ENCODE results near the gene NOB1. TPM values are rescaled to one million over a fixed set of nuclear protein-coding genes. Genes with fewer than 3 reads are reported as not detected.

Gene NOB1
- total and polyA plus RNA-seq, 10 donors, result 35.1 to 48.8 (median 41.4) TPM

GRCh38 chr16:69698404-69698803, 56.3 kb downstream of the NOB1 start:
- 90 to 97% (median 91%) methylated on average over 3 of the region's 3 CpGs for WGBS, 5 donors
- H3K36me3 ChIP-seq, result peaks cover 6 to 89% (median 38%) of the 10 kb centered on the region in 6 donors

DNA sequence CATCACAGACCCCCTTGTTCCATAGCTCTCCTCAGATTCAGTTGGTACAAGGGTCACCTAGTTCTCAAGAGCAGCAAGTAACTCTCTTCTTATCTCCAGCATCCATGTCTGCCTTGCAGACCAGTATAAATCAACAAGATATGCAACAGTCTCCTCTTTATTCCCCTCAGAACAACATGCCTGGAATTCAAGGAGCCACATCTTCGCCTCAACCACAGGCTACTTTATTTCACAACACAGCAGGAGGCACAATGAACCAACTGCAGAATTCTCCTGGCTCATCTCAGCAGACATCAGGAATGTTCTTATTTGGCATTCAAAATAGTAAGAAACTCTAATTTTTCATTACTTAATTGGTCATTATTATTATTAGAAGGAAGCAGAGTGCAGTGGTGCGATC, 60.8 kb downstream of the NOB1 start:
- Histone ChIP-seq H3K27me3 (replicated peaks in 1 of 7) (no peaks in the 10 kb centered on the region), H3K36me3 (peaks cover 4 to 100% (median 64%) of the 10 kb centered on the region in 6 donors), H3K4me3 (no peak overlapping the region), H3K27ac (no peak overlapping the region), H3K9me3 (no peaks in the 10 kb centered on the region), H3K4me1 (no peaks in the 10 kb centered on the region)
- no peak for DNase-seq
- intact Hi-C loops (cut with DNase I; ENCODE audit: low total_unique reads), result no loop called here
- TF ChIP-seq POLR2AphosphoS5 (IDR thresholded peaks at IDR 0.05) (no peak), CTCF (IDR thresholded peaks at IDR 0.05 in 8 of 11, conservative IDR thresholded peaks at IDR 0.05 in 3 of 11) (no peak), POLR2A (IDR thresholded peaks at IDR 0.05) (no peak)
- WGBS, 5 donors, result 94 to 98% (median 96%) methylated on average over 2 of the region's 2 CpGs

More at GRCh38 chr16:69698404-69698803, 56.3 kb downstream of the NOB1 start:
- Histone ChIP-seq H3K4me1 (peaks cover 0 to 5% (median 0%) of the 10 kb centered on the region in 6 donors), H3K27me3 (replicated peaks in 1 of 7) (no peaks in the 10 kb centered on the region), H3K27ac (no peak overlapping the region), H3K4me3 (no peak overlapping the region), H3K9me3 (no peaks in the 10 kb centered on the region)
- TF ChIP-seq CTCF (IDR thresholded peaks at IDR 0.05 in 8 of 11, conservative IDR thresholded peaks at IDR 0.05 in 3 of 11) (no peak), POLR2AphosphoS5 (IDR thresholded peaks at IDR 0.05) (no peak), POLR2A (IDR thresholded peaks at IDR 0.05) (no peak)
- no peak for DNase-seq
- intact Hi-C loops (cut with DNase I; ENCODE audit: low total_unique reads), result no loop called here

GRCh38 chr16:69691980-69692911, 62.5 kb downstream of the NOB1 start:
- TF ChIP-seq CTCF (IDR thresholded peaks at IDR 0.05 in 8 of 11, conservative IDR thresholded peaks at IDR 0.05 in 3 of 11), result no peak
- no peak for TF ChIP-seq POLR2AphosphoS5 (IDR thresholded peaks at IDR 0.05)
- TF ChIP-seq POLR2A (IDR thresholded peaks at IDR 0.05), result no peak
- Histone ChIP-seq H3K36me3 (peaks cover 4 to 97% (median 64%) of the 10 kb centered on the region in 6 donors), H3K27ac (peak overlapping the region in 1 of 8 donors; percentile 46), H3K4me3 (no peak overlapping the region), H3K4me1 (no peaks in the 10 kb centered on the region), H3K27me3 (replicated peaks in 1 of 7) (no peaks in the 10 kb centered on the region), H3K9me3 (no peaks in the 10 kb centered on the region)
- 82 to 97% (median 88%) methylated on average over 3 to 4 of the region's 4 CpGs for WGBS, 5 donors
- intact Hi-C loops (cut with DNase I; ENCODE audit: low total_unique reads), result no loop called here
- DNase-seq, result no peak

Small RNA genes lying within 50 kb of the gene (small RNA-seq; reads per million reads assigned to genes)
- 0 reads per million in 4 donors for gene RF00091

Other genes with a start within 250 kb of the NOB1 start
- 10 to 100 TPM; 50.5 to 96.8 (median 60.9) TPM for gene NFAT5, start 189.0 kb downstream of the NOB1 start, total RNA-seq
- 1 to 10 TPM in 2 of 3 donors, under 1 TPM in 1; 0.79 to 4.8 (median 1.0) TPM for gene NFAT5, start 189.0 kb downstream of the NOB1 start, polyA plus RNA-seq
- gene NQO1, start 28.4 kb downstream of the NOB1 start, total RNA-seq, result 10 to 100 TPM in 6 of 7 donors, 1 to 10 TPM in 1; 9.2 to 70.6 (median 24.0) TPM
- 10 to 100 TPM; 13.0 to 25.6 (median 13.4) TPM for gene NQO1, start 28.4 kb downstream of the NOB1 start, polyA plus RNA-seq
- 100 to 1,000 TPM in 1 of 7 donors, 10 to 100 TPM in 6; 57.4 to 109 (median 74.6) TPM for gene WWP2, start 7.4 kb upstream of the NOB1 start, total RNA-seq
- gene WWP2, start 7.4 kb upstream of the NOB1 start, polyA plus RNA-seq, result 10 to 100 TPM; 13.7 to 33.9 (median 18.9) TPM
- gene CLEC18A, start 196.4 kb upstream of the NOB1 start, total RNA-seq, result 1 to 10 TPM in 5 of 7 donors, under 1 TPM in 2; 0.47 to 5.3 (median 1.7) TPM
- 1 to 10 TPM in 2 of 3 donors, under 1 TPM in 1; 0.99 to 4.1 (median 1.3) TPM for gene CLEC18A, start 196.4 kb upstream of the NOB1 start, polyA plus RNA-seq